Peyer's patch (tissue), 4 donors: ENCODE results near the gene BANK1.

ENCODE experiments used
- POLR2A ChIP-seq, 2 donors: fragments of 450-650 bp; IDR thresholded peaks; one replicate each; pipeline ENCODE4 v1.5.1; 2017; ENCODE audit warnings: antibody characterized with exemption in 2 of 2, mild to moderate bottlenecking in 2 of 2, moderate library complexity in 2 of 2
- TF ChIP-seq, protein P1 (sequence below), 6 experiments: fragments of 450-650 bp in 4 of 6; fragments of 200-600 bp in 2 of 6; sonication (generic) in 1 of 6; IDR thresholded peaks; one replicate each; pipeline ENCODE4 v1.5.1; 2017 to 2019; ENCODE audit warnings: antibody characterized with exemption in 6 of 6, mild to moderate bottlenecking in 3 of 6, moderate library complexity in 1 of 6

- TF ChIP-seq, protein P1, sequence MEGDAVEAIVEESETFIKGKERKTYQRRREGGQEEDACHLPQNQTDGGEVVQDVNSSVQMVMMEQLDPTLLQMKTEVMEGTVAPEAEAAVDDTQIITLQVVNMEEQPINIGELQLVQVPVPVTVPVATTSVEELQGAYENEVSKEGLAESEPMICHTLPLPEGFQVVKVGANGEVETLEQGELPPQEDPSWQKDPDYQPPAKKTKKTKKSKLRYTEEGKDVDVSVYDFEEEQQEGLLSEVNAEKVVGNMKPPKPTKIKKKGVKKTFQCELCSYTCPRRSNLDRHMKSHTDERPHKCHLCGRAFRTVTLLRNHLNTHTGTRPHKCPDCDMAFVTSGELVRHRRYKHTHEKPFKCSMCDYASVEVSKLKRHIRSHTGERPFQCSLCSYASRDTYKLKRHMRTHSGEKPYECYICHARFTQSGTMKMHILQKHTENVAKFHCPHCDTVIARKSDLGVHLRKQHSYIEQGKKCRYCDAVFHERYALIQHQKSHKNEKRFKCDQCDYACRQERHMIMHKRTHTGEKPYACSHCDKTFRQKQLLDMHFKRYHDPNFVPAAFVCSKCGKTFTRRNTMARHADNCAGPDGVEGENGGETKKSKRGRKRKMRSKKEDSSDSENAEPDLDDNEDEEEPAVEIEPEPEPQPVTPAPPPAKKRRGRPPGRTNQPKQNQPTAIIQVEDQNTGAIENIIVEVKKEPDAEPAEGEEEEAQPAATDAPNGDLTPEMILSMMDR (IDR thresholded peaks at IDR 0.05) = no peak
- TF ChIP-seq POLR2A (IDR thresholded peaks at IDR 0.05) = no peak
These were observed 96.3 kb downstream of the BANK1 start for GRCh38 chr4:101886826-101887225.
